Vagina (tissue), 2 donors: ENCODE measurements around the gene RABL6. TPM values are rescaled to one million over a fixed set of nuclear protein-coding genes. Genes with fewer than 3 reads are reported as not detected.

Experiments
- DNase-seq, 2 donors: peaks; one replicate each; pipeline ENCODE4 v3.0.0-alpha.2; 2017; ENCODE audit errors: extremely low spot score in 2 of 2
- H3K27ac ChIP-seq: fragments of 200-600 bp; sonication (generic); one replicate; pipeline ENCODE4 v1.5.1; 2019
- H3K27me3 ChIP-seq: fragments of 200-600 bp; sonication (generic); one replicate; pipeline ENCODE4 v1.5.1; 2019
- H3K36me3 ChIP-seq, 2 donors: fragments of 200-600 bp; sonication (generic); one replicate each; pipeline ENCODE4 v1.5.1; 2017 to 2019
- H3K4me1 ChIP-seq: fragments of 200-600 bp; sonication (generic); one replicate; pipeline ENCODE4 v1.5.1; 2019
- H3K4me3 ChIP-seq, 2 donors: fragments of 200-600 bp; sonication (generic); 1 replicate in 1 of 2; 2 replicates in 1 of 2; pipeline ENCODE4 v1.5.1; 2016 to 2019
- H3K9me3 ChIP-seq: fragments of 200-600 bp; sonication (generic); one replicate; pipeline ENCODE4 v1.5.1; 2019
- CTCF ChIP-seq, 3 experiments: fragments of 450-650 bp in 2 of 3; fragments of 200-600 bp in 1 of 3; sonication (generic) in 1 of 3; IDR thresholded peaks; one replicate each; pipeline ENCODE4 v1.5.1; 2017 to 2019; ENCODE audit warnings: antibody characterized with exemption in 3 of 3, mild to moderate bottlenecking in 2 of 3, moderate library complexity in 2 of 3
- POLR2A ChIP-seq, 2 donors: fragments of 450-650 bp; IDR thresholded peaks; one replicate each; pipeline ENCODE4 v1.6.1; 2017; ENCODE audit warnings: antibody characterized with exemption in 2 of 2, mild to moderate bottlenecking in 2 of 2, moderate library complexity in 2 of 2
- POLR2AphosphoS5 ChIP-seq, 2 donors: sonication (generic); formaldehyde crosslinking; IDR thresholded peaks; one replicate each; pipeline ENCODE4 v1.9.0; 2017; ENCODE audit warnings: antibody characterized with exemption in 2 of 2, mild to moderate bottlenecking in 2 of 2, low read depth in 1 of 2; ENCODE audit not compliant: insufficient read depth in 1 of 2
- intact Hi-C: fragments of 100-400 bp; cut with DNase I; formaldehyde crosslinking; loops from one replicate; pipeline ENCODE4 v1.15.1; 2023
- microRNA-seq: library from miRNA; unstranded; fragments of <30 nt; microRNA quantifications from one replicate; pipeline ENCODE4, GENCODE V29; 2017; ENCODE audit warnings: borderline number of aligned reads, borderline replicate concordance
- small RNA-seq: library from RNA; depleted of rRNA; stranded (forward); fragments of <200 nt; gene quantifications from one replicate; pipeline ENCODE3, GENCODE V24; 2016
- total RNA-seq: library from RNA; depleted of rRNA; stranded (reverse); fragments of >200 nt; gene quantifications from one replicate; pipeline ENCODE4 v1.2.3, GENCODE V29; 2016

Gene RABL6
- total RNA-seq, 1 donor from 2014 or later = 31.7 TPM

- intact Hi-C loops = no loop called here
- H3K9me3 ChIP-seq = no peaks in the 10 kb centered on the region
- H3K4me3 ChIP-seq = no peak overlapping the region
- no peaks in the 10 kb centered on the region for H3K27me3 ChIP-seq
- H3K4me1 ChIP-seq = peaks cover 17% of the 10 kb centered on the region
- DNase-seq = no peak
- H3K36me3 ChIP-seq = no peaks in the 10 kb centered on the region
- H3K27ac ChIP-seq = no peak overlapping the region
- TF ChIP-seq CTCF (IDR thresholded peaks at IDR 0.05) (no peak), POLR2A (IDR thresholded peaks at IDR 0.05) (no peak), POLR2AphosphoS5 (IDR thresholded peaks at IDR 0.05; ENCODE audit: insufficient read depth in 1 of 2, low read depth in 1 of 2) (no peak)
These were observed 82.9 kb downstream of the RABL6 start for GRCh38 chr9:136890661-136891060.

Small RNA genes lying within 50 kb of the gene (microRNA-seq; reads per million reads assigned to microRNA genes)
- gene MIR4292 (not detected), gene MIR4479 (not detected)

Small RNA genes lying within 50 kb of the gene (small RNA-seq; reads per million reads assigned to genes)
- gene AL355987.2 = not detected
- not detected for gene ATP6V1G1P3
- gene MIR4292 = not detected
- not detected for gene MIR4479

Other genes starting within 250 kb of the RABL6 start
- gene EGFL7, start 145.0 kb upstream of the RABL6 start, total RNA-seq = 272 TPM
- 87.2 TPM for gene AGPAT2, start 120.5 kb upstream of the RABL6 start, total RNA-seq
- 11.5 TPM for gene DIPK1B, start 95.4 kb upstream of the RABL6 start, total RNA-seq
- gene LCN10, start 65.0 kb upstream of the RABL6 start, total RNA-seq = 8.3 TPM
- gene LCN6, start 59.4 kb upstream of the RABL6 start, total RNA-seq = 17.9 TPM
- not detected for gene LCN8, start 49.7 kb upstream of the RABL6 start, total RNA-seq
- gene LCN15, start 43.4 kb upstream of the RABL6 start, total RNA-seq = not detected
- 64.1 TPM for gene TMEM141, start 16.6 kb upstream of the RABL6 start, total RNA-seq
- not detected for gene CCDC183, start 11.6 kb upstream of the RABL6 start, total RNA-seq
- 1.2 TPM for gene AJM1, start 34.5 kb downstream of the RABL6 start, total RNA-seq
- gene PHPT1, start 41.5 kb downstream of the RABL6 start, total RNA-seq = 38.1 TPM
- gene MAMDC4, start 44.4 kb downstream of the RABL6 start, total RNA-seq = 3.2 TPM
- gene EDF1, start 58.4 kb downstream of the RABL6 start, total RNA-seq = 257 TPM
- 12.8 TPM for gene TRAF2, start 78.6 kb downstream of the RABL6 start, total RNA-seq
- 125 TPM for gene FBXW5, start 136.8 kb downstream of the RABL6 start, total RNA-seq
- not detected for gene C8G, start 137.3 kb downstream of the RABL6 start, total RNA-seq
- not detected for gene LCN12, start 144.3 kb downstream of the RABL6 start, total RNA-seq
- 301 TPM for gene PTGDS, start 169.6 kb downstream of the RABL6 start, total RNA-seq
- 2.0 TPM for gene LCNL1, start 175.0 kb downstream of the RABL6 start, total RNA-seq
- gene PAXX, start 184.5 kb downstream of the RABL6 start, total RNA-seq = 62.9 TPM
- 23.6 TPM for gene CLIC3, start 188.6 kb downstream of the RABL6 start, total RNA-seq
- gene ABCA2, start 220.3 kb downstream of the RABL6 start, total RNA-seq = 44.0 TPM
- gene FUT7, start 224.1 kb downstream of the RABL6 start, total RNA-seq = not detected
- gene NPDC1, start 238.2 kb downstream of the RABL6 start, total RNA-seq = 67.5 TPM
- 4.9 TPM for gene ENTPD2, start 246.1 kb downstream of the RABL6 start, total RNA-seq